GM18867 (cell line): ENCODE measurements around the gene TMED1.

Experiments used
- ATAC-seq: cut with Tn5 transposase; IDR thresholded peaks from one replicate; pipeline ENCODE4 v1.9.1; 2021; ENCODE audit warnings: mild to moderate bottlenecking, moderate library complexity; ENCODE audit not compliant: unreplicated experiment

Gene TMED1

DNA sequence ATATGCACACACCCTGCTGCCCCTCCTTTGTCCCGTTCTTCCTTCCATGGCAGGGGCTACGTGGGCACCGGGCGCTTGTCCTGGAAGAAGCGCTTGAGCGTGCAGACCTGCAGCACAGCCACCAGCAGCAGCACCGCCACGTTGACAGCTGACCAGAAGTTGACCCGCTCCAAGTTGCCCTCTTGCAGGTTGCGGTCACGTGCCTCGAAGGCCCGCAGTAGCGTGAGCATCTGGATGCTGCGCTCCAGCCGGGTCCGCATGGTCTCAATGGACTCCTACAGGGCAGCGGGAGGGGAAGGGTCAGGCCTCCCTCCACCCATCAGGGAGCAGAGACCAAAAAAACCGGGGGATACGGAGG lies 3.1 kb downstream of the TMED1 start:
- no peak for ATAC-seq

DNA sequence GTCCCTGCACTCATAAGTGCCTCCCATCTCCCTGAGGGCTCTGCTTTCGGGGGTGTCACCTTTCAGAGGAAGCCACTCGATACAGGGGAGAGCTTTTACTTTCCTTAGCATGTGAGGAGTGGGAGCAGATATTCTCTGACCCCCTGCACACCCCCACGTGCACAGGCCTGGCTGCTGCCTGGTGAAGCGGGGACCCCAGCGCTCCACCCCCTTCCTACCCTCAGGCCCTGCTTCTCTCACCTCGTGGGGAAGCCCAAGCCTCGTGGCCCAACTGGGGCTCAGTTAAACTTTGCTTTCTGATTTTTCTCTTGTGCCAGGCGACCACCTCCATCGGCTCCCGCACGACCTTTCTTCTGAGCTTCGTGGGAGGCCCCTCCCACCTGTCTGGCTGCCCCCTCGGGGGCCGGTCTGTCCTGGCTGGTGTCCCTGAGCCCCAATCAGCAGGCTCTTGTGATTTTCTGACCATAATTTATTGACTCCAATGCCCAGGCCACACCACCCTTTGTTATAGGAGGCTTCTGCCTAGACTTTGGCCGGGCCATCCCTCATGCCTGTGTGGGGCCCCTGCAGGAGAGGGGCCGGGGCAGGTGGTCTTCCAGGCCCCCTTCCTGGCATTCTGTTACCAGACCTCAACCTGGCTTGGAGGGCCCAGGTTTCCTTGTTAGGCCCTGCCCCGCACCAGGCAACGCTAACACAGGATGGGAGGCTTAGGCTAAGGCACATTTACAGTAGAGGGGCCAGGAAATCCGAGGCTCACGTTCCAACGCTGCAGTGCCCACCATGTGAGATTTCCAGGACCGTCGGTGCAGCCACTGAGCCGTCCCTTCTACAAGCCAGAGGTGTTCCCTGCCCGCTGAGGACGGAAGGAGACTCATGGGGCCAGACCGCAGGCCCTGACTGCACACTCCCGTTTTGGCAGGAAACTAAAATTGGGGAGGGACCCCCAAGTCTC lies 3.7 kb downstream of the TMED1 start:
- ATAC-seq, result no peak

DNA sequence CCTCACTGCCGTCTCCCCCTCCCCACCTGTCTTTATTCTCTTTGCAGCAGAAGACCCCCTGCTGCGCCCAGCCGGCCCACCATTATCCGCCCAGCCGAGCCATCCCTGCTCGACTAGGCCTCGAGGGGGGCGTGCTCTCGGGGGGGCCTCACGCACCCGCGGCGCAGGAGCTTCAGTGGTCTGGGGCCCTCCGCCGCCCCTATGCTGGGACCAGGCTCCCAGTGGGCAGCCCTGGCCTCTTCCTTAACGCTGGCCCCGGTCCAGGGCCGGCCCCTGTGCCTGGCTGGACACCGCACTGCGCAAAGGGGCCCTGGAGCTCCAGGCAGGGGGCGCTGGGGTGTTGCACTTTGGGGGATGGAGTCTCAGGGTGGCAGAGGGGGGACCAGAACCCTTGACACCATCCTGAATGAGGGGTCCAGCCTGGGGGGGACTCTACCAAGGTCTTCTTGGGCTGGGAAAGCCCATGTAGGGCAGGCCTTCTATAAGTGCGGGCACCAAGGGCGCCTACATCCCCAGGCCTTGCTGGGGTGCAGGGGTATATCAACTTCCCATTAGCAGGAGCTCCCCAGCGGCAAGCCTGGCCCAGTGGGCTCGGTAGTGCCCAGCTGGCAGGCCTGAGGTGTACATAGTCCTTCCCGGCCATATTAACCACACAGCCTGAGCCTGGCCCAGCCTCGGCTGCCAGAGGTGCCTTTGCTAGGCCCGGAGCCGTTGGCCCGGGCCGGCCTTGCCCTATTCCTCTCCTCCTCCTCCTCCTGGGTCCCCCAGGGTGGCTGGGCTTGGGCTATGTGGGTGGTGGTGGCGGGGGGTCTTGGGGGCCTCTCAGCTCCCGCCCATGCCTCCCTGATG lies 4.9 kb downstream of the TMED1 start:
- no peak for ATAC-seq

DNA sequence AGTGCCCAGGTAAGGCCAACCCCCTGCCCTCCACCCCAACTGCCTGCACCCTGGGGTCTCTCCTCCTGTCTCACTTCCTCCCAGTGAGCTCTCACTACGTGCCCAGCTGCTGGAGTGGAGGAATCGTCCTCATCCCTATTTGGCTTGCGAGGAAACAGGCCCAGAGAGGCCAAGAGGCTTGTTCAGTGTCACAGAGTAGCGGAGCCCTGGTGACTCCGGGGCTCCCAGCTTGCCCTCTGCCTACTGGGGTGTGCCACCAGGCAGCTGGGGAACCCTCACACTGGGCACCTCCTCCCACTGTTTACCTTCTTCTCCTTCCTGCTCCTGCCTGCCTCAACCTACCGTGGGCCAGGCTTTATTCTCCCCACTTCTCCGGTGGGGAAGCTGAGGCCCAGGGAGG lies 5.6 kb downstream of the TMED1 start:
- ATAC-seq, result no peak

DNA sequence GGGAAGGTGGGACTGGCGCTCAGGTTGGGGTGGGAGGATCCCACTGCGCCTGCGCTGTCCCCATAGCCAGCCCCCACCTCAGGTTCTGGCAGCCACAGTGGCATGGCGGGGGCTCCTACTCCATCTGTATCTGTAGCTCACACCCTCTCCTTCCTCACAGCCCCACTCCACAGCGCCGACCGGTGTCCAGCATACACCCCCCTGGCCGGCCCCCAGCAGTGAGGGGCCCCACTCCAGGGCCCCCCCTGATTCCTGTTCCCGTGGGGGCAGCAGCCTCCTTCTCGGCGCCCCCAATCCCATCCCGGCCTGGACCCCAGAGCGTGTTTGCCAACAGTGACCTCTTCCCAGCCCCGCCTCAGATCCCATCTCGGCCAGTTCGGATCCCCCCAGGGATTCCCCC lies 6.0 kb downstream of the TMED1 start:
- ATAC-seq, result no peak

DNA sequence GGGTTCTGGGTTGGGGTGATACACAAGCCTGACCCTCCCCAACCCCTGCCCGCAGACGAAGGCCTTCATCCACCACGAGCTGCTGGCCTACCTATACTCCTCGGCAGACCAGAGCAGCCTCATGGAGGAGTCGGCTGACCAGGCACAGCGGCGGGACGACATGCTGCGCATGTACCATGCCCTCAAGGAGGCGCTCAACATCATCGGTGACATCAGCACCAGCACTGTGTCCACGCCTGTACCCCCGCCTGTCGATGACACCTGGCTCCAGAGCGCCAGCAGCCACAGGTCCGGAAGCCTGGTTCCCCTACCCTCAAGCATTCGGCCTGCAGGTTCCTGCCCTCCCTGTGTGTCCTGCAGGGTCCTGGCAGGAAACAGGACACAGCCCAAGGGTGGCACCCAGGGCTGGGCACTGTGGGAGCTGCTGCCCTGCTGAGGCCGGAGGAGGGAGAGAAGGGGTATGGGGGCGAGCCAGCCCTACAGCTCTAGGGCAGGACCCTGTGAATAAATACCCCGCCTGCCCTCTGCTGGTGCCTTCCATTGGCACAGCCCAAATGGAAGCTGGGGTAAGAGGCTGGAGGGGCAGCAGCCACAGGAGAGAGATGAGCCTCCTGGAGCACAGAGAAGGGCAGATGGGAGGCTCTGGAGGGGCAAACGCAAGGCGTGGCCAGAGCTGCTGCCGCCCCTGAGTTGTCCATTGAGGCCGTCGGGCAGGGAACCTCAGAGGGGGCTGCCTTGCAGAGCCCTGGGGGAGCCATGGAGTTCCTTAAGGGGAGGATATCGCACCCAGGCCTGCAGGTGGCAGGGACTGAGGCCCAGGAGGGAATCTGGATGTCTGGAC lies 6.8 kb downstream of the TMED1 start:
- ATAC-seq, result no peak

DNA sequence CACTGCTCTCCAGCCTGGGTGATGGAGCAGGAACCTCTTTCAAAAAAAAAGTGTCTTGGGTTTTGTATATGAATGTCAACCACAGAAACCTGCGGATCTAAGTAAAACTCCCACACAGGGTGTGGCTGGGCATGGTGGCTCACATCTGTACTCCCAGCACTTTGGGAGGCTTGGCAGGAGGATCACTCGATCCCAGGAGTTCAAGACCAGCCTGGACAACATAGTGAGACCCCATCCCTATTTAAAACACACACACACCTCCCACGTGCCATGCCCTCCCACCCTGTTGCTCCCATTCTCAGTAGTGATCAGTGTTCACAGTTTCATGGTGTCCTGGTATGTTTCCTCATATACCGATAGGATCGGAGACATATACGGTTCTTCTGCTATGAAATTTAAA lies 9.2 kb downstream of the TMED1 start:
- ATAC-seq, result no peak

DNA sequence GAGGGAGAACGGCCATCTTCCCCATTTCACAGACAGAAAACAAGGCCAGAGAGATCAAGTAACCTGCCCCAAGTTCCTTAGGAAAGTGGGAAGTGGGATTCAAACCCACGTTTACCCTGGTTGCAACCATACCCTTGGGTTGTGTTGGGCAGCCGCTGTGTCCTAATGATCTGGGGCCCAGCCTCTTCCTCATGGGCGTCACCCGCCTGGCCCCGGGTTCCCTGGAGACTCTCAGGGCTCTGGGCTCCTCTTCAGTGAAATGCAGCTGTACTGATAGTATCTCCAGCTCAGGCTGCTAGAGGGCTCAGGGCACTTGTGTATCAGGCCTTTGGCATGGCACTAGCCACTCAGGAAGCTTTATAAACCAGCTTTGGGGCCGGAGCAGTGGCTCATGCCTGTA lies 9.8 kb downstream of the TMED1 start:
- ATAC-seq, result no peak

DNA sequence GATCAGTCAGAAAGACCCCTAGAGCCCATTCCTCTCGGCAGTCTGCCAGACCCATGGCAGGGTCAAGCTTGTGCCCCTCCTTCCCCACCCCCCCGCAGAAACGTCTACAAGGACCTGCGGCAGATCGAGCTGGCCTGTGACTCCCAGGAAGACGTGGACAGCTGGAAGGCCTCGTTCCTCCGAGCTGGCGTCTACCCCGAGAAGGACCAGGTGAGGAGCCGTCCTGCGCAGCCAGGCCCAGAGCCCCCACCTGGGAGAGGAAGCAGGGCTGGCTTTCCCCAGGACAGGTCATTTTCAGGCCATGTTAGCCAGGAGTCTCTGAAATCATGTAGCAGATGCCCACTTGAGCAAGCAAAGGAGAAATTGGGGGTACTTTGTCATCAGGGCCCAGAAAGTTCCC lies 12.3 kb downstream of the TMED1 start:
- ATAC-seq, result no peak

DNA sequence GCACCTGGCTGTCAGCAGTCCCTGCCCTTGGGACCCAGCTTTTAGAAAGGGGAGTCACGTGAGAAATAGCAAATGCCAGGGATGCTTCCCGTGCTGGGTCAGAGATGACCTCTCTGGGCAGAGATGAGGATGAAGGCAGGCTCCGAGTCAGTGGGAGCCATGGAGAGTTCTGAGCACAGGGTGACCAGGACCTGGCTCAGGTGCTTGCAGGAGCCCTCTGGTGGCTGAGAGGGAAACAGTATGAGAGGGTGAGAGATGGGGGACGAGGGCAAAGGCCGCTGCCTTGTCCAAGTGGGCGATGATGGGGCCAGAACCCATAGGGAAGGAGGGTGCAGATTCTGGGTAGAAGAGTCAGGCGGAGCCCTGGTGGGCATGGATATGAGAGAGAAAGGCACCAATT lies 15.8 kb downstream of the TMED1 start:
- ATAC-seq, result no peak

DNA sequence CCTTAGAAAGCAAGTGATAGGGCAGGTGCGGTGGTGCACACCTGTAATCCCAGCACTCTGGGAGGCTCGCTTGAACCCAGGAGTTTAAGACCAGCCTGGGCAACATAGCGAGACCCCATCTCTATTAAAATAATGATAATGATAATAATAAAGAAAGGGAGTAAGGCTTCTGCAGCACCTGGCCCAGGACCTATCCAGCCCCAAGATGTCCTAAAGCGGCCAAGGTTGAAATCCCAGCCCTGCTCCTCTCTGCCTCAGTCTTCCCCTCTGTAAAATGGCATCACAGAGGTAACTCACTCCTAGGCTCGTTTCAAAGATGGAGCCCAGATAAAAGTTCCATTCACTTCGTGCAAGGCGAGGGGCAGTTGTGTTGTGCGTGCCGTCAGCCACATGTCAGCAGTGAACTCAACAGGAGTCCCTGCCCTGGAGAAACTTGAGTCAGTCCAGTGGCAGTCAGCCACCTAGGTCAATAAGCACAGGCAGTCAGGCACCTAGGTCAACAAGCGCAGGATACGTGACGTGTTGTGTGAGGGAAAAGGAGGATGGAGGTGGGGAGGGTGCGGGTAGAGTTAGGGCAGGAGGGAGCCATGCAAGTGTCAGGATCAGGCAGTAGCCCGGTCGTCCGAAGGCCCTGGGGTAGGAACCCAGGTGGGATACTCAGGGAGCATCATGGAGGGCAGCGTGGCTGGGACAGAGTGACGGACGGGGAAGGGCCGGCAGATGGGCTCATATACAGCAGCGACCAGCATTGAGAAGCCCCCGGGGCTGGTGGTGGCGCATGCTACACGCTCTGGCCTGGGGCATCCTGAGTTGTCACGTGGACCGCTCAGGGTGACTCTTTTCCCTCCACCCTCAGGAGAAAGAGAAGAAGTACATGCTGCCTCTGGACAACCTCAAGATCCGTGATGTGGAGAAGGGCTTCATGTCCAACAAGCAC lies 16.6 kb downstream of the TMED1 start:
- no peak for ATAC-seq

DNA sequence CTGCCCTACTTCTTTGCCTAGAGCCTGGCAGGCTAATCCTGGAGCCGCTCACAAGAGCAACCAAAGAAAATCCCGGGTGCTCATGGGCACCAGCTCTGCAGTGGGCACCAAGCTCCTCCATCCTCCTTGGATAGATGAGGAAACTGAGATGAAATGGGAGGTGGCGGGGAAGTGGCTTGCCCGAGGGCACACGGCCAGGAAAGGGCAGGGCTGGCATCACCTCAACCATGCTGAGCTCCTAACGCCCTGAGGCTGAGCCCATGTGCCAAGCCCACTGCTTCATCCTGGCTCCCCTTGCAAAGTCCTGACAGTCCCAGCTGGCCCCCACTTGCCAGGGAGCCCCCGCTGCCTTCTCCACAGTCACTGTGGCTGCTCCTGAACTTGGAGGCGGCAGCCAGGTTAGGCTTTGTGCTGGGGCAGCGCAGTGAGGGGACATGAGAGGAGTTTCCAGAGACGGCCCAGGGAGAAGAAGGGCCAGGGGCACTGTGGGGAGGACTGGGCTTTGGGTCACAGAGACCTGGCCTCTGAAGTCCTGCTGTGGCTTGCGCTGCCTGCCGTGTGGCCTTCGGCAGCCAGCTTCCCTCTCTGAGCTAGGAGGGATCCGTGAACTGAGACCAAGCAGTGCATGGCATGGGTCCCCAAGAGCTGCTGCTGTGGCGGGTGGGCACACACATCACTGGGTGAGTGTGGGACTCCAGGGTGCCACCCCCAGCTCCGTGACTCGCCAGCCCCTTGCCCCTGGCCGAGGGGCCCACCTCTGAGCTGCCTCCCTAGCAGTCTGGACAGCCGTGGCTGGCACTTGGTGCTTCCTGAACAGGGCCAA lies 17.5 kb downstream of the TMED1 start:
- no peak for ATAC-seq

DNA sequence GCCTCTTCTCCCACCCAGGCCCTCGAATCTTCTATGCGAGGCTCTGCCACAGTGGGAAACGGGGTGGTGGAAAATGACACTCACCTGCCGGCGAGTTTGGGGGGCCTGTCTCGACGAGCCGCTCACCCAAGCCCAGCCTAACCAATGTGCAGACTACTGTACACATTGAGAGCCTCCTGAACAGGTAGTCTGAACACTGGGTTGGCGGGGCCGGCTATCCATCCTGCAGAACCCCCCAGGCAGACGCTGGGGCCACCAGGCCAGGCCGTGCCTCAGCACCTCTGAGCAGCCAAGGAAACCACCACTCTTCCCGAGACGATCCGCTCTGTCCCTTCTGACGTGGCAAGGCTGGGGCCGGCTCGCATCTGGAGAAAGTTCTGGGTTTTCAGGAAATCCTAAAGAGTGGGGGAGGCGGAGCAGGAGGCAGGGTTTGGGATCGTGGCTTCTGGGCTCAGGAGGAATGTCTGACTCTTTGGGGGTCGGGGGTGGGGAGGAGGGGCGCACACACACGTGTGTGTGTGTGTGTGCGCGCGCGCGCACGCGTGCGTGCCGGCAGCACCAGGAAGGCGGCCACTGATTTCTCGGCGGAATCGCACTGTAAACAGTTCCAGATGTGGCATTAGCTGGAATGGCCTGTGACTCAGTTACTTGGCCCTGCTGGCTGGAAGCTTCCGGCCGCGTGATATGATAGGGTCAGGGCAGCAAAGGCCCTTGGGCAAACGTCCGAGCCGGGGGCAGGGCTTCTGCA lies 18.5 kb downstream of the TMED1 start:
- ATAC-seq, result no peak

DNA sequence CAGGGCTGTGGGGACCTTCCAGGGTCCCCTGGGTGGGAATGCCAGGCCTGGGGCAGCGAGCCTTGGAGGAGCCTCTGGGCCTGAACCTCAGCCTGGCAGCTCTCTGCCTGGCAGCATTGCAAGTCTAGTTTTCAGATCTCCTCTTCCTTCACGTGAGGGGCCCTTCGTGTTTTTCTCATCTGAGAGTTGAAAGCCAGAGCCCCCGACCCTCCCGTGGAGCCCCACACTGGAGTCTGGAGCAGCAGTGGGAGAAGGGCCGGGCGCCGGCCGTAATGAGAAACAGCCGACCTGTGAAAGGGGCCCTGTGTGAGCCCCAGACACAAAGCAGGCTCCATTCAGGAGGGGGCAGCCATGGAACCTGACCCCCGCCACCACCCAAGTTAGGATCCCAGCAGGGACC lies 19.3 kb downstream of the TMED1 start:
- ATAC-seq, result no peak

DNA sequence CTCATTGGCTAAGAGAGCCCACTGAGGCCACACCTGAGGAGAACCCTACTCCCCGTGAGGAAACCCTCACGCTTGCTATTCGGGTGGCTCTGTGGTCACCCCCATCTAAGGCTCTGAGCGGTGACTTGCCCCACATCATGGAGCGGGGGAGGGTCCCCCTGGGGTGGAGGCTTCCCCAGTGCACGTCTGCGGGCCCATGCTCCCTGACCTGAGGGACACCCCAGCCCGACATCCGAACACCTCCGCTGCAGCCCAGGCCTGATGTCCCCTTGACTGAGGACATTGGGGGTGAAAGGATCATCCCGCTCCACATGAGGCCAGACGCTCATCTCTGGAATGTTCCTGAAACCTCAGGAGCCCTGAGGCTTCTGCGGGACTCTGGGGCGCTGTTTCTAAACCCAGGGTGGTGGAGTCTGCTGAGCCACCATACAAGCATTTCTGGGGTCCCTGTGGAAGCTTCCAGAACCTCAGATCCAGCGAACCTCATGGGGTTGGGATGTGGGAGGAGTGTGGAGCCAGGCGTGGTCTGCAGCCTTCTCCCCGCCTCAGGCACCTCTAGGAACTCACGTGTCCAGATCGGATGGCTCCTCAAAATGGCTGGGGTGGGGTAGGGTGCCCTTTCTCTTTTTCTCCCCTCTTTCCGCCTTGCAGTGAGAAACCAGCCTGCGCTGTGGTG lies 19.9 kb downstream of the TMED1 start:
- no peak for ATAC-seq

DNA sequence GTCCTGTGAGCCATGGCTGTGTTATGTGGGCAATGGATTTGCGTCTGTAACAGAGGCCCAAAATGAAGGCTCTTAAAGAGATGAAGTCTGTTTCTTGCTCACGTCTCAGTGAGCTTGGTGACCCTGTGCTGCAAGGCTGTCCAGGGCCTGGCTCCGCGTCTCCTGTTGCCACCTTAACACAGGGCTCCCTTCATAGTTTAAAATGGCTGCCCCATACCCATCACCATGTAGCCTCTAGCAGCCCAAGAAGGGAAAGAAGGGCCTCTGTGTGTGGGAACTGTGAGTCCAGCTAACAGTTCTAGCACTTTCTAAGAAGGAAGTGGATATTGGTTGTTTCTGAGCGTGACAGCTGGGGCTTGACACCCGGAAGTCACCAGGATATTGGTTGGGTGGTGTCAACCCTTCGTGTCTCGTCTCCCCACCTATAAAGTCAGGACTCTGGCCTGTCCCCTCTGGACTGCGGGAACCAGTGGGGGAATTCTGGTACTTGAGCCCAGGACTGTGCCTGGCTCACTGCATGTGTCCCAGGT lies 20.9 kb downstream of the TMED1 start:
- ATAC-seq, result no peak

DNA sequence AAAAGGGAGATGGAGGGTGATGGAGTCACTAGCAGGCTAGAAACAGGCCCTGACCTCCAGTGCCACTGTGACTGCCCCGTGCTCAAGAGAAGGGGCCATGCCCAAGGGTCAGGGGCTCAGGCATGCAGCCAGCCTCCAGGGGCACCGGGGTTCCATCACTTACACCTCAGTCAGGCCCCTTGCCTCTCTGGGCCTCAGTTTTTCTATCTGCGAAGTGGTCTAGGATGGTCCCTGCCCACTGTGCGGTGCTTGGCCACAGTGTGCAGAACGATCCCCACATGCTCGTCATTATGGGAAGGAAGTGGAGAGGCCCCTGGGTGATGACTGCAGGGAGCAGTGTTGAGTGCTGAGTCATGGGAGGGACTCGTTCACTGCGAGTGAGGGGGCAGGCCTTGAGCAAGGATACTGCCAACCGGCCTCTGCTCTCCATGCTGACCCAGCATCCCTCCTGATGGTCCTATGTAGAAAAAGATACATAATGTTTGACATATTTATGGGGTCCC lies 23.1 kb downstream of the TMED1 start:
- ATAC-seq, result no peak

DNA sequence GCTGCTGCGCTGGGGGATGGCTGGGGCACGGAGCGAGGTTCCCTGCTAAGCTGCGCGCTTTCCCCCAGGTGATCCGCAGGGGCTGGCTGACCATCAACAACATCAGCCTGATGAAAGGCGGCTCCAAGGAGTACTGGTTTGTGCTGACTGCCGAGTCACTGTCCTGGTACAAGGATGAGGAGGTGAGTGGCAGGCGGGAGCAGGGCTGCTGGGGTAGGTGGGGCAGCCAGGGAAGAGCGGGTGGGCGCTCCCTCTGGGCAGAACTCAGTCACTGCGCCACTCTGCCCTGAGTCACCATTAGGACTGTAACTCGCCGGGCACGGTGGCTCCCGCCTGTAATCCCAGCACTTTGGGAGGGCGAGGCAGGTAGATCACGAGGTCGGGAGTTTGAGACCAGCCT lies 23.8 kb downstream of the TMED1 start:
- no peak for ATAC-seq
